SK-N-SH (cell line): ENCODE data around the gene ZC3H7B. TPM values are rescaled to one million over a fixed set of nuclear protein-coding genes. Genes with fewer than 3 reads are reported as not detected.

Experiments used
- CTCF ChIA-PET: fragments of 300-600, 350-600 bp; formaldehyde crosslinking; extraction: SDS; loops from one replicate; lab custom pipeline; 2021; lab: Yijun Ruan, JAX
- POLR2A ChIA-PET: fragments of 350-600 bp; sonication (Branson Sonifier 250); formaldehyde crosslinking; extraction: SDS; loops from one replicate; lab custom pipeline; 2020; ENCODE audit warnings: antibody characterized with exemption, inconsistent platforms; lab: Yijun Ruan, JAX
- DNase-seq: peaks from one replicate; pipeline ENCODE4 v3.0.0; 2012
- H2AFZ ChIP-seq: fragments of 200-600 bp; sonication (generic); 2 replicates; pipeline ENCODE4 v1.8.1; 2016; ENCODE audit warnings: antibody characterized with exemption, mild to moderate bottlenecking, low read depth
- H3F3A ChIP-seq: fragments of 200-600 bp; sonication (generic); replicated peaks from 2 replicates; pipeline ENCODE3; 2016; ENCODE audit warnings: antibody characterized with exemption, mild to moderate bottlenecking; ENCODE audit not compliant: insufficient read depth
- H3K27ac ChIP-seq, 2 experiments: fragments of 200-500 bp in 1 of 2; fragments of 200-600 bp in 1 of 2; sonication (Bioruptor generic) in 1 of 2; sonication (generic), shearing (Covaris generic) in 1 of 2; 2 replicates each; pipeline versions ENCODE4 v1.5.1 to v1.6.1; 2014 to 2016; ENCODE audit warnings: low read depth in 2 of 2, inconsistent platforms in 1 of 2, low read length in 1 of 2, mild to moderate bottlenecking in 1 of 2, mixed read lengths in 1 of 2
- H3K27me3 ChIP-seq: fragments of 200-600 bp; sonication (generic), shearing (Covaris generic); 2 replicates; pipeline ENCODE4 v1.6.1; 2016; ENCODE audit warnings: mixed run types; ENCODE audit not compliant: insufficient read depth
- H3K36me3 ChIP-seq, 2 experiments: fragments of 200-500 bp in 1 of 2; fragments of 200-600 bp in 1 of 2; sonication (Bioruptor generic) in 1 of 2; sonication (generic) in 1 of 2; replicated peaks in 1 of 2; 2 replicates each; pipeline versions ENCODE3 to v1.5.1; 2014 to 2016; ENCODE audit warnings: low read length in 1 of 2, mild to moderate bottlenecking in 1 of 2; ENCODE audit not compliant: insufficient read depth in 2 of 2, control insufficient read depth in 1 of 2
- H3K4me1 ChIP-seq, 2 experiments: fragments of 200-500 bp in 1 of 2; fragments of 200-600 bp in 1 of 2; sonication (Bioruptor generic) in 1 of 2; sonication (generic), shearing (Covaris generic) in 1 of 2; 2 replicates each; pipeline versions ENCODE4 v1.5.1 to v1.6.1; 2014 to 2016; ENCODE audit warnings: low read depth in 1 of 2, low read length in 1 of 2, mixed run types in 1 of 2; ENCODE audit not compliant: insufficient read depth in 2 of 2, control insufficient read depth in 1 of 2
- H3K4me2 ChIP-seq: fragments of 200-600 bp; sonication (generic), shearing (Covaris generic); 2 replicates; pipeline ENCODE4 v1.6.1; 2017; ENCODE audit warnings: mixed run types
- H3K4me3 ChIP-seq, 2 experiments: fragments of 200-500 bp in 1 of 2; fragments of 200-600 bp in 1 of 2; sonication (Bioruptor generic) in 1 of 2; sonication (generic), shearing (Covaris generic) in 1 of 2; 2 replicates each; pipeline versions ENCODE4 v1.5.1 to v1.8.1; 2014 to 2016; ENCODE audit warnings: low read depth in 2 of 2, inconsistent platforms in 1 of 2, low read length in 1 of 2, mild to moderate bottlenecking in 1 of 2, mixed read lengths in 1 of 2, moderate library complexity in 1 of 2
- H3K79me2 ChIP-seq: fragments of 200-600 bp; sonication (generic); 2 replicates; pipeline ENCODE4 v1.8.1; 2017; ENCODE audit warnings: mild to moderate bottlenecking; ENCODE audit not compliant: insufficient read depth
- H3K9ac ChIP-seq: fragments of 200-600 bp; sonication (generic); 2 replicates; pipeline ENCODE4 v1.6.1; 2017; ENCODE audit warnings: mixed run types
- H3K9me2 ChIP-seq: fragments of 200-600 bp; sonication (generic); 2 replicates; pipeline ENCODE4 v1.6.1; 2017; ENCODE audit warnings: mixed run types
- H3K9me3 ChIP-seq: fragments of 200-600 bp; sonication (generic); 2 replicates; pipeline ENCODE4 v1.6.1; 2017; ENCODE audit warnings: mixed run types, mild to moderate bottlenecking, moderate library complexity
- H4K20me1 ChIP-seq: fragments of 200-600 bp; sonication (generic); 2 replicates; pipeline ENCODE4 v1.6.1; 2017; ENCODE audit warnings: mild to moderate bottlenecking, mixed run types; ENCODE audit not compliant: insufficient read depth
- EZH2phosphoT487 ChIP-seq: fragments of 200-600 bp; sonication (generic); IDR thresholded peaks from 2 replicates; pipeline ENCODE4 v1.6.1; 2017; ENCODE audit warnings: low read depth, mixed run types, mild to moderate bottlenecking, antibody characterized with exemption, moderate library complexity, borderline replicate concordance
- FOSL2 ChIP-seq: IDR thresholded peaks from 2 replicates; pipeline ENCODE4 v1.4.0; 2012; ENCODE audit warnings: low read depth, mild to moderate bottlenecking, moderate library complexity, borderline replicate concordance
- FOXJ3 ChIP-seq: sonication (generic); formaldehyde crosslinking; IDR thresholded peaks from 2 replicates; pipeline ENCODE4 v1.5.1; 2020; ENCODE audit warnings: mild to moderate bottlenecking, missing genetic modification reagents
- FOXM1 ChIP-seq: IDR thresholded peaks from 2 replicates; pipeline ENCODE4 v1.4.0; 2012; ENCODE audit warnings: low read depth, mild to moderate bottlenecking
- GABPA ChIP-seq: IDR thresholded peaks from 2 replicates; pipeline ENCODE4 v1.4.0; 2012; ENCODE audit warnings: low read depth, mild to moderate bottlenecking
- GATA2 ChIP-seq: sonication (generic); formaldehyde crosslinking; IDR thresholded peaks from 2 replicates; pipeline ENCODE4 v1.5.0; 2020; ENCODE audit warnings: mild to moderate bottlenecking, missing genetic modification reagents
- MEF2A ChIP-seq: IDR thresholded peaks from 2 replicates; pipeline ENCODE4 v1.4.0; 2012; ENCODE audit warnings: low read depth, borderline replicate concordance
- MXI1 ChIP-seq: IDR thresholded peaks from 2 replicates; pipeline ENCODE4 v1.6.1; 2012; ENCODE audit warnings: mild to moderate bottlenecking, low read depth, low read length, improper control_type of control experiment
- POLR2AphosphoS5 ChIP-seq: IDR thresholded peaks from 2 replicates; pipeline ENCODE4 v1.6.1; 2012; ENCODE audit warnings: low read depth, low read length
- RAD21 ChIP-seq: IDR thresholded peaks from 2 replicates; pipeline ENCODE4 v1.6.1; 2012; ENCODE audit warnings: mild to moderate bottlenecking, low read length
- RCOR1 ChIP-seq: fragments of 150-350 bp; IDR thresholded peaks from 2 replicates; pipeline ENCODE4 v1.6.1; 2017; ENCODE audit warnings: antibody characterized with exemption, low read length
- ZBTB33 ChIP-seq: IDR thresholded peaks from 2 replicates; pipeline ENCODE4 v1.4.0; 2012; ENCODE audit warnings: low read depth, borderline replicate concordance
- WGBS: methylation state at CpG from one replicate; pipeline ENCODE4 v1.1.6; 2017; ENCODE audit warnings: low lambda C conversion rate; 5-methylcytosine and 5-hydroxymethylcytosine counted together
- polyA plus RNA-seq, 3 experiments: library from polyadenylated mRNA; depleted of rRNA; stranded (reverse); fragments of >200 nt; gene quantifications; 2 replicates each; pipeline ENCODE4 v1.2.3, GENCODE V29; 2012
- TF ChIP-seq, protein P1 (sequence below): fragments of 150-350 bp; IDR thresholded peaks from 2 replicates; pipeline ENCODE4 v1.6.1; 2016; ENCODE audit warnings: mild to moderate bottlenecking, low read depth, low read length
- TF ChIP-seq, protein P2 (sequence below): fragments of 150-350 bp; IDR thresholded peaks from 2 replicates; pipeline ENCODE4 v1.6.1; 2017; ENCODE audit warnings: antibody characterized with exemption, low read length, low read depth, borderline replicate concordance

The ZC3H7B gene
- polyA plus RNA-seq, 1 of the 3 experiments (the other 2 are of a cell fraction) = 27.1 TPM

DNA sequence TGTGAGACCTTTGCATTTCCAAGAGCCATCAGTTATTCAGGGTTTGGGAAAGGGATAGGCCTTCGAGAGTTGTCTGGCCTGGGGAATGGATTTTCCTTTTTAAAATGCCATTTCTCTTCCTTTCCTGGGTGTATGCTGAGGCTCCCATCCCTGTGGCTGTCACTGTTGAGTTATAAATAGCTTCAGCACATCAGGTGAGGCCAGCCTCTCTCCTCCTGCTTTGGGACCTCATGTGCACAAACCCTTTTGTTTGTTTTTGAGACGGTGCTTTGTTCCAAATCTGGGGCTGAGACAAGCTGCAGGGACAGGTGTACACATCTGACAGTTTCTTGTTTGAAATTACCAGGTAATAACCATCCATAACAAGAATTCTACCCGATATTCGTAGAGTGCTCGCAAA, 81.8 kb downstream of the ZC3H7B start:
- POLR2A ChIA-PET = no interaction called here
- no peak overlapping the region for H2AFZ ChIP-seq
- peaks cover 13% of the 10 kb centered on the region; the same call in 1 of the 2 replicates for H3K79me2 ChIP-seq
- H3K4me2 ChIP-seq = peak overlapping the region; percentile 67
- WGBS = 100% methylated on average over 4 of the region's 5 CpGs
- no peaks in the 10 kb centered on the region for H3F3A ChIP-seq
- H3K9ac ChIP-seq = no peak overlapping the region
- no peaks in the 10 kb centered on the region for H3K27me3 ChIP-seq
- TF ChIP-seq MEF2A = no peak
- TF ChIP-seq FOSL2 = no peak
- no peak for TF ChIP-seq GABPA
- no peak for TF ChIP-seq ZBTB33
- no peak for TF ChIP-seq FOXM1
- TF ChIP-seq, protein P1, sequence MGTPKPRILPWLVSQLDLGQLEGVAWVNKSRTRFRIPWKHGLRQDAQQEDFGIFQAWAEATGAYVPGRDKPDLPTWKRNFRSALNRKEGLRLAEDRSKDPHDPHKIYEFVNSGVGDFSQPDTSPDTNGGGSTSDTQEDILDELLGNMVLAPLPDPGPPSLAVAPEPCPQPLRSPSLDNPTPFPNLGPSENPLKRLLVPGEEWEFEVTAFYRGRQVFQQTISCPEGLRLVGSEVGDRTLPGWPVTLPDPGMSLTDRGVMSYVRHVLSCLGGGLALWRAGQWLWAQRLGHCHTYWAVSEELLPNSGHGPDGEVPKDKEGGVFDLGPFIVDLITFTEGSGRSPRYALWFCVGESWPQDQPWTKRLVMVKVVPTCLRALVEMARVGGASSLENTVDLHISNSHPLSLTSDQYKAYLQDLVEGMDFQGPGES = no peak
- TF ChIP-seq MXI1 = no peak
- TF ChIP-seq RAD21 = no peak
- TF ChIP-seq, protein P2, sequence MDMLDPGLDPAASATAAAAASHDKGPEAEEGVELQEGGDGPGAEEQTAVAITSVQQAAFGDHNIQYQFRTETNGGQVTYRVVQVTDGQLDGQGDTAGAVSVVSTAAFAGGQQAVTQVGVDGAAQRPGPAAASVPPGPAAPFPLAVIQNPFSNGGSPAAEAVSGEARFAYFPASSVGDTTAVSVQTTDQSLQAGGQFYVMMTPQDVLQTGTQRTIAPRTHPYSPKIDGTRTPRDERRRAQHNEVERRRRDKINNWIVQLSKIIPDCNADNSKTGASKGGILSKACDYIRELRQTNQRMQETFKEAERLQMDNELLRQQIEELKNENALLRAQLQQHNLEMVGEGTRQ = no peak
- no peak for TF ChIP-seq POLR2AphosphoS5
- TF ChIP-seq EZH2phosphoT487 = no peak
- peaks cover 0 to 15% of the 10 kb centered on the region in 2 experiments; a peak in 2 of 4 replicates for H3K4me1 ChIP-seq
- no peaks in the 10 kb centered on the region for H3K9me2 ChIP-seq
- no peaks in the 10 kb centered on the region for H4K20me1 ChIP-seq
- no peak overlapping the region for H3K27ac ChIP-seq
- no peaks in the 10 kb centered on the region for H3K9me3 ChIP-seq
- CTCF ChIA-PET = interaction anchor here (1.5 kb wide), 1 partner anchor 21 kb away, joined by 3 read pairs; no protein-coding TSS in a partner anchor
- DNase-seq = no peak
- no peaks in the 10 kb centered on the region for H3K36me3 ChIP-seq
- H3K4me3 ChIP-seq = peak overlapping the region; percentile 57 to 60; a peak in 2 of 4 replicates

DNA sequence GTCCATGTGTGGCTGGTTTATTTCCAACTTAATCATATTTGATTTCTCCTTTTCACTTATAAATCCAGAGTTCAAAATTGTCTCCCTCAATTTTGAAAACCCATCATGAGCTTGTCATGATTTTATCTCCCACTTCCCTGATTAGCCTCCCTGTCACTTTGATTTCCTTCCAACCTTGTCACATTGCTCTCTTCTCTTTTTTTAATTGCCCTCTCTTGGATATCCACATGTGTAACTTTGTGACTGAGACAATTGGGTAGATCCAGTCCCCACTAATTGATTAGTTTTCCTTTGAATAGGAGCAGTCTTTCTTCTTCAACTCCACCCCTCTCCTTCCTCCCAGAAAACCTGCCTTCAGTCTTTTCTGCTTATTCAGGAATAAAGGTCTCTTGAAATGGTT, 82.8 kb downstream of the ZC3H7B start:
- Histone ChIP-seq H3K4me3 (no peak overlapping the region), H3K36me3 (no peaks in the 10 kb centered on the region), H3K27me3 (no peaks in the 10 kb centered on the region), H3K9me3 (no peaks in the 10 kb centered on the region), H3K4me1 (peaks cover 0 to 15% of the 10 kb centered on the region in 2 experiments; a peak in 2 of 4 replicates), H3K9me2 (no peaks in the 10 kb centered on the region), H3K4me2 (no peak overlapping the region), H4K20me1 (no peaks in the 10 kb centered on the region), H2AFZ (no peak overlapping the region), H3K27ac (no peak overlapping the region), H3K79me2 (peaks cover 13% of the 10 kb centered on the region; the same call in 1 of the 2 replicates), H3K9ac (no peak overlapping the region), H3F3A (no peaks in the 10 kb centered on the region)
- no peak for DNase-seq
- CTCF ChIA-PET = interaction anchor here (1.5 kb wide), 1 partner anchor 20 kb away, joined by 3 read pairs; no protein-coding TSS in a partner anchor
- no peak for TF ChIP-seq RCOR1
- no peak for TF ChIP-seq GATA2
- TF ChIP-seq FOXJ3 (CRISPR knock-in tag) = no peak
- no peak for TF ChIP-seq RAD21
- TF ChIP-seq EZH2phosphoT487 = no peak
- TF ChIP-seq MXI1 = no peak
- POLR2A ChIA-PET = no interaction called here
